Astrocyte (in vitro differentiated cells and primary cell): ENCODE data around the gene B2M.

Source experiments
- EZH2 ChIP-seq: IDR thresholded peaks from 2 replicates; pipeline ENCODE4 v1.6.1; 2012; ENCODE audit warnings: mild to moderate bottlenecking, low read length, inconsistent platforms; ENCODE audit not compliant: insufficient read depth
- TF ChIP-seq, protein P1 (sequence below): IDR thresholded peaks from 2 replicates; pipeline ENCODE4 v1.5.1; 2011; ENCODE audit warnings: low read depth, mild to moderate bottlenecking, inconsistent platforms, low read length, moderate library complexity; ENCODE audit not compliant: insufficient read depth

DNA sequence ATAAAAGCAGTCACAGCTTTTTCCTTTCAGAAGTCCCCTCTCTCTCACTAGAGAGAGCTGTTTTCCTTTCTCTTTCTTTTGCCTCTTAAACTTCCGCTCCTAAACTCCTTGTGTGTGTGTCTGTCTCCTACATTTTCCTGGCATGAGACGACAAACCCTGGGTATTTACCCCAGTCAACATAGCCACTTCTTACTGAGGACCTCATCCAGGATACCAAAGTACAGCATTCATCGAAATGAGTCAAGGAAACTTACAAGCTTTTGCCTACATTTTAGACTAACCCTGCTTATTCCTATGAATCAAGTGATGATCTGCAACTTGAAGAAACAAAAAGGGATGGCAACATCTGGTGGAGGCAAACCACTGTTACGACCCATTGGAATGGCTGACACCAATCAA is 16.9 kb upstream of the B2M start:
- TF ChIP-seq, protein P1, sequence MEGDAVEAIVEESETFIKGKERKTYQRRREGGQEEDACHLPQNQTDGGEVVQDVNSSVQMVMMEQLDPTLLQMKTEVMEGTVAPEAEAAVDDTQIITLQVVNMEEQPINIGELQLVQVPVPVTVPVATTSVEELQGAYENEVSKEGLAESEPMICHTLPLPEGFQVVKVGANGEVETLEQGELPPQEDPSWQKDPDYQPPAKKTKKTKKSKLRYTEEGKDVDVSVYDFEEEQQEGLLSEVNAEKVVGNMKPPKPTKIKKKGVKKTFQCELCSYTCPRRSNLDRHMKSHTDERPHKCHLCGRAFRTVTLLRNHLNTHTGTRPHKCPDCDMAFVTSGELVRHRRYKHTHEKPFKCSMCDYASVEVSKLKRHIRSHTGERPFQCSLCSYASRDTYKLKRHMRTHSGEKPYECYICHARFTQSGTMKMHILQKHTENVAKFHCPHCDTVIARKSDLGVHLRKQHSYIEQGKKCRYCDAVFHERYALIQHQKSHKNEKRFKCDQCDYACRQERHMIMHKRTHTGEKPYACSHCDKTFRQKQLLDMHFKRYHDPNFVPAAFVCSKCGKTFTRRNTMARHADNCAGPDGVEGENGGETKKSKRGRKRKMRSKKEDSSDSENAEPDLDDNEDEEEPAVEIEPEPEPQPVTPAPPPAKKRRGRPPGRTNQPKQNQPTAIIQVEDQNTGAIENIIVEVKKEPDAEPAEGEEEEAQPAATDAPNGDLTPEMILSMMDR, result no peak
- TF ChIP-seq EZH2, result no peak
